ENCODE results near the gene SLCO2A1.

SLCO2A1 gene

GRCh38 chr3:133970916-133971315 is 58.8 kb downstream of the SLCO2A1 start:
- no peak overlapping the region for H3K4me3 ChIP-seq (ENCODE audit: low read depth, low read length)
- TF ChIP-seq CTCF (IDR thresholded peaks at IDR 0.05; ENCODE audit: low read depth, low read length, missing control alignments) = no peak

GRCh38 chr3:133970339-133970738 is 59.4 kb downstream of the SLCO2A1 start:
- DNase-seq (ENCODE audit: low read depth) = no peak
- H3K4me3 ChIP-seq (ENCODE audit: low read depth, low read length) = no peak overlapping the region
- TF ChIP-seq CTCF (IDR thresholded peaks at IDR 0.05; ENCODE audit: low read depth, low read length, missing control alignments) = no peak

More at GRCh38 chr3:133970916-133971315, 58.8 kb downstream of the SLCO2A1 start:
- no peak for DNase-seq (ENCODE audit: low read depth)

DNA sequence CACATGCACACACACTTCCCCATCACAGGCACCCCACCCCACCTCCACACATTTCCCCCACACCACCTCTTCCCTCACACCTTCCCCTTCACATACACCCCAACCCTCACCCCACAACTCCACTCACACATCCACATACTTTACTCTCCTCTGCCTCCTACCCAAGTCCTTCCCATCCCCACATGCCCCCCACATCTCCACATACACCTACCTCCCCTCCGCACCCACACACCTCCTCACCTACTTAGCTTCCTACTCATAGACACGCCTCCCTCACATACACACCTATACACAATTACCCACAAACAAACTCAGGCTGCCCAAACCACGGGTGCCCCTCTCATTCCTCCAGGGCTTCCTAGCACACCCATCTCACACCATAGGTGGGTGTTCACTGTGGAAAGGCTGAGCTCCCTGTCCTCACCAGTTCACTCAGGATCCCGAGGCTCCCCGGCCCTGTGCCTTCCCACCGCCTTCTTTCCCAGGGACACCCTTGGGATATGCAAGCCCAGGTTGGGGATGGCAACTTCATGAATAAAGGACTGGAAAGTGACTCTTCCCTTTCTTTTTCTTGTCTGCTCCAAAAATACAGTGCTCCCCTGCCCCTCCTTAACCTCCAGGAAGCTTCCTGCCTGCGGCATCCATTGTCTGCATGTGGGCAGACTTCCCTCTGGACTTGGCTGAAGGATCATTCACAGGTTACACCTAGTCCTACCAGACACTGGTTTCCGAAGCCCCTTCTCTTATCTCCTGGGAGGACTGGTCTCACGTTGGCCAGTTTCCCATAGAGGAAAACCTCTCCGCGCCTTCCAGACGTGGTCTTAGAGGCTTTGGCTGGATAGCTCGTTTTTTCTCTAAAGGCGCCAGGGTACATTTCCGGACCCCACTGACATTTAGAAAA is 61.5 kb downstream of the SLCO2A1 start:
- H3K4me3 ChIP-seq (ENCODE audit: low read depth, low read length) = no peak overlapping the region
- no peak for DNase-seq (ENCODE audit: low read depth)
- no peak for TF ChIP-seq CTCF (IDR thresholded peaks at IDR 0.05; ENCODE audit: low read depth, low read length, missing control alignments)

- TF ChIP-seq CTCF (IDR thresholded peaks at IDR 0.05; ENCODE audit: low read depth, low read length, missing control alignments) = no peak
- DNase-seq (ENCODE audit: low read depth) = no peak
- no peak overlapping the region for H3K4me3 ChIP-seq (ENCODE audit: low read depth, low read length)
Observed at GRCh38 chr3:133966954-133967353, 62.8 kb downstream of the SLCO2A1 start.

- no peak for TF ChIP-seq CTCF (IDR thresholded peaks at IDR 0.05; ENCODE audit: low read depth, low read length, missing control alignments)
- DNase-seq (ENCODE audit: low read depth) = no peak
- H3K4me3 ChIP-seq (ENCODE audit: low read depth, low read length) = no peak overlapping the region
Observed at GRCh38 chr3:133965906-133966305, 63.8 kb downstream of the SLCO2A1 start.

GRCh38 chr3:133965013-133965570 is 64.6 kb downstream of the SLCO2A1 start:
- no peak for TF ChIP-seq CTCF (IDR thresholded peaks at IDR 0.05; ENCODE audit: low read depth, low read length, missing control alignments)
- DNase-seq (ENCODE audit: low read depth) = no peak
- H3K4me3 ChIP-seq (ENCODE audit: low read depth, low read length) = no peak overlapping the region

All from GM12864 (cell line).